ENCODE results near the gene IQCE. TPM values are rescaled to one million over a fixed set of nuclear protein-coding genes. Genes with fewer than 3 reads are reported as not detected.
"Not testable (repeated sequence)": the region's sequence is repeated elsewhere in the genome, so short reads cannot be mapped to it uniquely, and the experiment has no call there.

The IQCE gene
- total RNA-seq, 4 donors from 2014 or later, result 9.7 to 23.5 (median 15.6) TPM

DNA sequence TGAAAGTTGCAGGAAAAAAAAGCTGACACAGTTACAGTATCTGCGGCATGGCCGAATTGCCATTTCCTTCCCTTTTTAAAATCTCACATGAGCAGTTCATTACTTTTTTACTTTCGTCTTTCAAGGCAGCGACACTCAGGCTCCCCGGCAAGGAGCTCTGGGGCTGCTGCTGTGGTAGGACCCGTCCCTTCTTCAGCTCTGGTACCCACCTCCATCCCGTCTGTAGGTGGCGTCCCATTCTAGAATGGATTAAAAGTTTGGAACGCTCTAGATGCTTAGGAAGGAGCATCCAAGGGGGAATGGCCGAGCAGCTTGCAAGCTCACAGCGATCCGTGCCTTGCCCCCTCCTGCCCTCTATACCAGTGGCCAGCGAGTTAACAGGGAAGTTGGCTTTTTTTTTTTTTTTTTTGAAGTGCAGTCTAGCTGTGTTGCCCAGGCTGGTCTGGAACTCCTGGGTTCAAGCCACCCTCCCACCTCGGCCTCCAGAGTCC, 50.2 kb downstream of the IQCE start:
- TF ChIP-seq CTCF (IDR thresholded peaks at IDR 0.05) (peak in 2 of 4 experiments; percentile 15 to 37), POLR2A (IDR thresholded peaks at IDR 0.05) (no peak)
- Histone ChIP-seq H3K9me3 (no peaks in the 10 kb centered on the region), H3K4me1 (peaks cover 4 to 36% (median 8%) of the 10 kb centered on the region in 3 donors), H3K27me3 (no peaks in the 10 kb centered on the region), H3K36me3 (peaks cover 0 to 49% of the 10 kb centered on the region in 2 donors), H3K27ac (peak overlapping the region in 3 of 4 donors; percentile 11 to 48 (median 43)), H3K4me3 (no peak overlapping the region)
- 56 to 57% methylated on average over 11 to 12 of the region's 14 CpGs for WGBS, 2 donors (ENCODE audit: low coverage in 1 of 2)
- ATAC-seq, result peak; percentile 8

- 80 to 83% methylated on average over 4 of the region's 6 CpGs for WGBS, 2 donors (ENCODE audit: low coverage in 1 of 2)
- H3K36me3 ChIP-seq, result peaks cover 0 to 45% of the 10 kb centered on the region in 2 donors
- peaks cover 4 to 43% (median 8%) of the 10 kb centered on the region in 3 donors for H3K4me1 ChIP-seq
- not testable (repeated sequence) for ATAC-seq, H3K27me3 ChIP-seq, H3K4me3 ChIP-seq, H3K9me3 ChIP-seq
- peak overlapping the region in 2 of 4 donors; percentile 43 to 48 for H3K27ac ChIP-seq
Observed at GRCh38 chr7:2609646-2610045, 50.9 kb downstream of the IQCE start.

DNA sequence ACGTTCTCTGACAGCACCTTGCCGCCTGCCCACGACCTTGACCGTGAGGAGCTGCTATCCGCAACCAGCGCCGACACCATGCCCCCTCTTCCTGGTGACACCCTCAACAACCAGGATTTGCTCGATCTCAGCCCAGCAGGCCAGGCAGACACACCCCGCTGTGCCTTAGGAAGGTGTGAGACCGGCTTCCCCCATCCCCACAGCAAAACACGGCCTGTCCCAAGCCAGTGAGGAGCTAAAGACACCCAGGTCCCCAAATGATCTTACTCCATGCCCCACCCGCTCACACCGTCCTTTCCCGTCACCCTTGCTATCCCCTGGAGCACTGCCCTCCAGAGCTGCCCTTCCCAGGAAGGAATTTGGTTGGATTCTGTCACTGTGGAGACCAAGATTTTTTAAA, 51.7 kb downstream of the IQCE start:
- H3K27ac ChIP-seq, result no peak overlapping the region
- H3K9me3 ChIP-seq, result no peaks in the 10 kb centered on the region
- TF ChIP-seq EP300 (IDR thresholded peaks at IDR 0.05) (no peak), CTCF (IDR thresholded peaks at IDR 0.05) (no peak), POLR2A (IDR thresholded peaks at IDR 0.05) (no peak), POLR2AphosphoS5 (IDR thresholded peaks at IDR 0.05) (no peak)
- WGBS, 2 donors (ENCODE audit: low coverage in 1 of 2), result 95 to 96% methylated on average over 4 of the region's 14 CpGs
- H3K4me3 ChIP-seq, result no peak overlapping the region
- no peaks in the 10 kb centered on the region for H3K27me3 ChIP-seq
- peaks cover 4 to 48% (median 8%) of the 10 kb centered on the region in 3 donors for H3K4me1 ChIP-seq
- no peak for ATAC-seq
- peaks cover 0 to 37% of the 10 kb centered on the region in 2 donors for H3K36me3 ChIP-seq

- TF ChIP-seq CTCF (IDR thresholded peaks at IDR 0.05) (no peak), POLR2AphosphoS5 (IDR thresholded peaks at IDR 0.05) (no peak), EP300 (IDR thresholded peaks at IDR 0.05) (no peak), POLR2A (IDR thresholded peaks at IDR 0.05) (no peak)
- Histone ChIP-seq H3K9me3 (no peaks in the 10 kb centered on the region), H3K27me3 (no peaks in the 10 kb centered on the region), H3K4me1 (peaks cover 4 to 48% (median 8%) of the 10 kb centered on the region in 3 donors), H3K4me3 (no peak overlapping the region), H3K27ac (no peak overlapping the region), H3K36me3 (peaks cover 0 to 33% of the 10 kb centered on the region in 2 donors)
- no peak for ATAC-seq
- WGBS, 2 donors (ENCODE audit: low coverage in 1 of 2), result no CpG with 5 or more reads among the region's 14 CpGs
Observed at GRCh38 chr7:2610898-2611297, 52.1 kb downstream of the IQCE start.

DNA sequence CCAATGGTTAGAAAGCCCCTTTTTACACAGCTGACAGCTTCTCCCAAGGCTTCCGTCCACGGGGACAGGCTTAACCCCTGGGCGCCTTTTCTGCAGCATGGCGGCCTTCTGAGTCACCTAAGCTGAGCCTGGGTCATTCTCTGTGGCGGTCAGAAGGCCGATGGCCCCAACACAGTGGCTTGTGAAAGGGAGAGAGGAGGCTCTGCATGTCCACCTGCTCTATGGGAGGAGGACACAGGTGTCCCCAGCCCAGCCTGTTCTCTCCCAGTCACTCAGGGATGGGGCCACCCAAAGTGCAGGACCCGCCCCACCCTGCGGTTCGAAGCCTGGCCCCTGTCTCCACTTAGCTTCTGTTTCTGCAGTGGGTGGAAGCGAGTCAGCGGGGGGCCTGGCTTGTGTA, 52.6 kb downstream of the IQCE start:
- peaks cover 4 to 45% (median 8%) of the 10 kb centered on the region in 3 donors for H3K4me1 ChIP-seq
- no CpG with 5 or more reads among the region's 11 CpGs for WGBS, 2 donors (ENCODE audit: low coverage in 1 of 2)
- H3K4me3 ChIP-seq, result no peak overlapping the region
- no peak for TF ChIP-seq CTCF (IDR thresholded peaks at IDR 0.05)
- no peak for TF ChIP-seq POLR2AphosphoS5 (IDR thresholded peaks at IDR 0.05)
- no peak for TF ChIP-seq POLR2A (IDR thresholded peaks at IDR 0.05)
- no peaks in the 10 kb centered on the region for H3K27me3 ChIP-seq
- H3K36me3 ChIP-seq, result peaks cover 0 to 28% of the 10 kb centered on the region in 2 donors
- H3K27ac ChIP-seq, result no peak overlapping the region
- H3K9me3 ChIP-seq, result no peaks in the 10 kb centered on the region
- no peak for ATAC-seq

Measured in gastroesophageal sphincter (tissue), 4 donors.